ENCODE measurements around the gene DSTYK. TPM values are rescaled to one million over a fixed set of nuclear protein-coding genes. Genes with fewer than 3 reads are reported as not detected.

DSTYK gene
- polyA plus RNA-seq, 1 experiment: 16.7 TPM

- peak; percentile 90 for TF ChIP-seq CTCF (IDR thresholded peaks at IDR 0.05; ENCODE audit: low read depth, low read length)
- ChIA-PET POLR2A (interaction anchor here (0.6 to 1.7 kb wide), 6 partner anchors 20 to 386 kb away, joined by 3 to 11 read pairs (median 6); no protein-coding TSS in a partner anchor), CTCF (interaction anchor here (0.6 to 4.9 kb wide), 12 partner anchors 10 to 213 kb away, joined by 3 to 39 read pairs (median 5); no protein-coding TSS in a partner anchor)
- peak; percentile 98 for DNase-seq (ENCODE audit: low read depth, low spot score)
- H3K4me3 ChIP-seq (ENCODE audit: low read depth, low read length): peak within 1 kb of the TSS; percentile 100
- H3K27me3 ChIP-seq (ENCODE audit: control insufficient read depth, insufficient read depth, low read length): no peaks in the 10 kb centered on the region
- no peaks in the 10 kb centered on the region; the same call in 1 of the 2 replicates for H3K9me3 ChIP-seq (ENCODE audit: control insufficient read depth, insufficient read depth, low read length)
- peak within 1 kb of the TSS; percentile 78 for H3K27ac ChIP-seq (ENCODE audit: low read depth, low read length)
Measured at GRCh38 chr1:205121660-205122488, 89.6 kb downstream of the DSTYK start, which contains the start of gene RBBP5. TSS of gene RBBP5 (minus strand) at chr1:205121978. CDS start at chr1:205121873, 105 bp downstream.

- TF ChIP-seq CTCF (IDR thresholded peaks at IDR 0.05; ENCODE audit: low read depth, low read length): no peak
- no peak for DNase-seq (ENCODE audit: low read depth, low spot score)
- H3K4me3 ChIP-seq (ENCODE audit: low read depth, low read length): no peak overlapping the region
- H3K27ac ChIP-seq (ENCODE audit: low read depth, low read length): no peak overlapping the region
- no peaks in the 10 kb centered on the region; the same call in 1 of the 2 replicates for H3K9me3 ChIP-seq (ENCODE audit: control insufficient read depth, insufficient read depth, low read length)
- CTCF ChIA-PET: interaction anchor here (1.8 kb wide), 1 partner anchor 22 kb away, joined by 5 read pairs; no protein-coding TSS in a partner anchor
- H3K27me3 ChIP-seq (ENCODE audit: control insufficient read depth, insufficient read depth, low read length): no peaks in the 10 kb centered on the region
- POLR2A ChIA-PET: no interaction called here
Measured at GRCh38 chr1:205118752-205119151, 92.8 kb downstream of the DSTYK start.

GRCh38 chr1:205111354-205111753, 100.1 kb downstream of the DSTYK start:
- no peak overlapping the region for H3K4me3 ChIP-seq (ENCODE audit: low read depth, low read length)
- ChIA-PET POLR2A (no interaction called here), CTCF (no interaction called here)
- H3K9me3 ChIP-seq (ENCODE audit: control insufficient read depth, insufficient read depth, low read length): no peaks in the 10 kb centered on the region
- TF ChIP-seq CTCF (IDR thresholded peaks at IDR 0.05; ENCODE audit: low read depth, low read length): no peak
- DNase-seq (ENCODE audit: low read depth, low spot score): no peak
- H3K27ac ChIP-seq (ENCODE audit: low read depth, low read length): no peak overlapping the region
- no peaks in the 10 kb centered on the region for H3K27me3 ChIP-seq (ENCODE audit: control insufficient read depth, insufficient read depth, low read length)

DNA sequence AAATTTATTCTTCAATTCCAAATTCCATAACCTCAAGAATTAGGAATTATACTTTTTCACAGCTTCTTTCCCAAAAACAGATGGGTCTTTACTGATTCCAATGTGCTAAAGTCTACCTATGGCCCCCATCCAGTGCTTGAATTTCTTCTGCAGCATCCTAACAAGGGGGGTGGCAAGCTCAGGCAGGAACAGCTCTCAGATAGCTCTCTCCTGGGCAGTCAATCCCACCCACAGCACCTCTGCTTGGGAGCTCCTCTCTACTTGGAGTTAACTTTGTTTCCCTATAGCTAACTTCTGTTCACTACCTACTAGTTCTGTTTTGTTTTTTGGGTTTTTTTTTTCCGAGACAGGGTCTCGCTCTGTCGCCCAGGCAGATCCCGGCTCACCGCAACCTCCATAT, 101.8 kb downstream of the DSTYK start:
- POLR2A ChIA-PET: no interaction called here
- CTCF ChIA-PET: interaction anchor here (0.7 to 2.8 kb wide), 7 partner anchors 31 to 303 kb away, joined by 3 to 10 read pairs (median 4); no protein-coding TSS in a partner anchor
- no peak overlapping the region for H3K4me3 ChIP-seq (ENCODE audit: low read depth, low read length)

More for the DNA sequence above, 101.8 kb downstream of the DSTYK start:
- no peak for TF ChIP-seq CTCF (IDR thresholded peaks at IDR 0.05; ENCODE audit: low read depth, low read length)
- Histone ChIP-seq H3K27ac (ENCODE audit: low read depth, low read length) (no peak overlapping the region), H3K9me3 (ENCODE audit: control insufficient read depth, insufficient read depth, low read length) (no peaks in the 10 kb centered on the region), H3K27me3 (ENCODE audit: control insufficient read depth, insufficient read depth, low read length) (no peaks in the 10 kb centered on the region)
- no peak for DNase-seq (ENCODE audit: low read depth, low spot score)

Data from AG04450 (cell line).